Measurements from ENCODE around the gene GRIA2. TPM values are rescaled to one million over a fixed set of nuclear protein-coding genes. Genes with fewer than 3 reads are reported as not detected.
"Not testable (repeated sequence)": the region's sequence is repeated elsewhere in the genome, so short reads cannot be mapped to it uniquely, and the experiment has no call there.

The GRIA2 gene
- total RNA-seq, 1 donor from 2014 or later, result 0.05 TPM

DNA sequence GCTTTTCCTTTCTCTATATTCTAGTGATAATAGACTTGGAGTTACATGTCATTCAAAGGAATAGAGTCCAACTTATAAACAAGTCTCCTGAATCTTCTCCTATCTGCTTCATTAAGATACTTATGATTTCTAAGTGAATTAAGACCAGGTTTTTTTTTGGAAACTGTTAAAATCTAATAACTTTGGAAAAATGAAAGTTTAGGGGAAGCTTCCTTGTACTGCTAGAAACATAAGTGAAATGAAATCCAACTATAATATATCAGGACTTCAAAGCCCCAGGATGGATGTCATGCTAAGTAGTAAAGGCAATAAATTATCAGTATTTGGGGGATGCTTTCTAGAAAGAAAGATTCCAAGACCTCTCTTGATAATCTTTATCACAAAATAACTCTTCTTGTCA, 24.8 kb downstream of the GRIA2 start:
- intact Hi-C loops (cut with DNase I), result no loop called here
- DNase-seq (ENCODE audit: low spot score), result no peak

DNA sequence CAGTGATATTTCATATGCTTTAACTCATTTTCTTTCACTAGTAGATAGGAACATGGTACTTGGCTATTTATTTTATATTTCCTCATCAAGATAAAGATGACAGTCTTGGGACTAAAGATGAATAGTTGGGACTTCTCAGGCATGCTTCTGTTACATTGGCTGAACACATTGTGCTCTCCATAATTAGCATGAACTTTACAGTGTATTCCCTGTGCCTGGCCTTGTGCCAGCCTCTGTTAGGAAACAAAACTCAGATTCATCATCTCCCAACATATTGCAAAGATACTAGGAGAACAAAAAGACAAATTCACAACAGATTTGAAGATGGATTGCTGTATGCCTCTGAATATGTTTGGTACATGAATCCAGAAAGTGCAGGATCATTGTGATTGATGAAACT, 26.4 kb downstream of the GRIA2 start:
- no peak for DNase-seq (ENCODE audit: low spot score)
- intact Hi-C loops (cut with DNase I), result no loop called here

DNA sequence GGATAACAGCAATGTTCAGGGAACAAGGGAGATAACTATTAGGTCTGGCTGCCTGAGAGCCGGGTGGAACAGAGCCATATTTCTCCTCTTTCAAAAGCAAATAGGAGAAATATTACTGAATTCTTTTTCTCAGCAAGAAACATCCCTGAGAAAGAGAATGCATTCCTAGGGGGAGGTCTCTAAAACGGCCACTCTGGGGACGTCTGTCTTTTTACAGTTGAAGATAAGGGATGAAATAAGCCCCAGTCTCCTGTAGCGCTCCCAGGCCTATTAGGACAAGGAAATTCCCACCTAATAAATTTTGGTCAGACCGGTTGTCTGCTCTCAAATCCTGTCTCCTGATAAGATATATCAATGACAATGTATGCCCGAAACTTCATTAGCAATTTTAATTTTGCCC, 37.6 kb downstream of the GRIA2 start:
- DNase-seq (ENCODE audit: low spot score); intact Hi-C loops (cut with DNase I): not testable (repeated sequence)

DNA sequence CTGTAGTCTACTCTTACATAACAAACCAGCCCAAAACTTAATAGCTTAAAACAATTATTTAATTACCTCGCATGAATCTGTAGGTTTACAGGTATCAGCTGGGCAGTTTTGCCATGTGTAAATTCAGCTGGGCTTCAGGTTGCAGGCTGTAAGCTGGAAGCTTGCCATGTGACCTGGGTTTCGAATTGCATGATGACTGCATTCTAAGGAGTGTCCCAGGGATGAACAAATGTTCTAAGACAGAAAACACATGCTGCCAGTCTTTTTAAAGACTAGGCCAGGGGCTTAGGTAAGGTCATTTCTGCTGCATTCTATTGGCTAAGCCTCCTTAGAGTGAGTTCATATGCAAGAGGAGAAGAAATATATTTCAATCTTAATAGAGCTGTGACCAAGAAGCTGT, 44.8 kb downstream of the GRIA2 start:
- intact Hi-C loops (cut with DNase I), result no loop called here
- DNase-seq (ENCODE audit: low spot score), result no peak

DNA sequence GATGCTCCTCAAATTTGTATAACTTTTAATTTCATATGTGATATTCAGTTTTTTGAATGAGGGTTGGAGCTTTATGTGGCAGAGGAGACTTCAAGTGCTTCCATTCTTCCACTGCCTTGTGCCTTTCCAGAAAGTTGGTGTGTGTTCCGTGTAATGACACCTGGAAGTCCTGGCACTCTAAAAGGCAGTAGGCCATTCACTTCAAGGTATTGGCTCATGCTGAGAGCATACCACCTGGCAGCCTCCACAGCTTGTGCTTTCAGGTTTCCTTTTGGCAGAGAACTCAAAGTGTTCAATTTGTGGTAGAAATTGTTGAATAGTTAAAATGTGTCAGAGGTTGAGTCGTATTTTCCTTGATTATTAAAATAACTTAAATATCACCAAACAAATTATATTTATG, 49.6 kb downstream of the GRIA2 start:
- DNase-seq (ENCODE audit: low spot score), result no peak
- intact Hi-C loops (cut with DNase I), result no loop called here

DNA sequence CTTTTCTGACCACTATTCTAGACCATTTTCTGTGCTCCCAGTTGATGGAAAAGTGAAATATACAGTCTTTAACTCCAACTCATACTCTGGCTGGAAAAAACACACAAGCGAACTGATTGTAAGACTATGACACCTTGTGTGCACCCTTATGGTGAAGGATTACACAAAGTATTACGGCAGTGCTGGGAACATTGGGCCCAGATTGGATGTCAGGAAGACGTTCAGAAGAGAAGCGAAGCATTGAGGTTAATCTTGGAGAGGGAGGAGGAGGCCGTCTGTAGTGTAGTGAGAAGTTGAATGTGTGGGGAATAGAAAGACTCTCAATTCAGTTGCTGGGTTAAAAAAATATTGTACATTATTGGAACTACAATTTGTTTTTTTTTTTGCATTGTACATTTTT, 50.0 kb downstream of the GRIA2 start:
- no peak for DNase-seq (ENCODE audit: low spot score)
- intact Hi-C loops (cut with DNase I), result no loop called here

DNA sequence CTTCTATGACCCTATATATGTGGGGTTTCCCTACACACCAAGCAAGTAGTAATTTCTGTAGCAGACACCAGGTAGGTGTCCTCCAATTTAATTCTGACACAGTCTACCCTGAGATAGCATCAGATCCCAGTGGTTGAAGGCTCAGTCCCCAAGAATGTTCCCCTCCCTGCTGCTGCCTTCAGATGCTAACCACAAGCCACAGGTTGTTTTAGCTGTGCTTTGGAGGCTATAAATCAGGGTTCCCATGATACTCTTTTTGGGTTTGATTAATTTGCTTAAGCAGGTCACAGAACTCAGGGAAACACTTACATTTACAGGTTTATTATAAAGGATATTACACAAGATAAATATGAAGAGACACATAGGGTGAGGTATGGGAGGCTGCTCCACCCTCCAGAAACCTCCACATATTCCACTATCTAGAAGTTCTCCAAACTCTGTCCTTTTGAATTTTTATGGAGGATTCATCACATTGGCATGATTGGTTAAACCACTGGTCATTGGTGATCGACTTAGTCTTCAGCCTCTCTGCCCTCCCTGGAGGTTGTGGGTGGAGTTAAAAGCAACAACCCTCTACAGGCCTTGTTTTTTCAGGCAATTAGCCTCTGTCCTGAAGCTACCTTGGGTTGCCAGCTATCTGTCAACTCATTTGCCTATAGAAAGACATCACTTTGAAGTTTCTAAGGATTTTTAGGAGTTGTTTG, 50.8 kb downstream of the GRIA2 start:
- no peak for DNase-seq (ENCODE audit: low spot score)
- intact Hi-C loops (cut with DNase I), result no loop called here

DNA sequence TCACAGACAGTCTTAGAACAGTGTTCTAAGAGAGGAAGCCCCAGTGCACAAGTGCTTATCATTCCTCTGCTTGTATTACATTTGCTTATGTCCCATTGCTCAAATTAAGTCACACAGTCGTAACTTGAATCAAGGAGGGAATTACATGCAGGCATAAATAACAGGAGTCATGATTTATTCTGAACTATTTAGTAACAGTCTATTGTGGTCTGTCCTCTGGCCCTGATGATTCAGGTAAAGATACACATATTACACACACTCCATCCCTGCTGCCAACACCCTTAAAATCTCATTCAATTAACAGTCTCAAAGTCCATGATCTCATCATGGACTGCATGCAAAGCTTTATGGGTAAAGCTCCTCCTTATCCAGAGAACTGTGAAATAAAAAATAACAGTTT, 60.1 kb downstream of the GRIA2 start:
- intact Hi-C loops (cut with DNase I), result no loop called here

DNA sequence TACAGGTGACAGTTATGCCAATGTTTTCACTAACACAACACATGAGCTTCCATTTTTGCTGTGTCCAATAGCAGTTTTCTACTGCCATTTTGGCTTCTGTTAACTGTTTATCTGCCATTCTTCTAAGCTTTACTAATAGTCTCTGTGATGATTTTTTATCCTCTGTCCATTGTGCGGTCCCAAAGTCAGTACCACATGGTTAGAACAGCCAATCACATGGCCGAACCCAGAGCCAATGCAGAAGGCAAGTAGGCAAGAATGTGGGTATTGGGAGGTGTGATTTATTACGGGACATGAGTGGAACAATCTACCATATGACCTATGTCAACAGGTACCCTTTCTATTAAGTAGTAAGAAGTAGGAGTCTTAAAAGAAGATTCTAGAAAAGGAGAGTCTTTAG, 61.5 kb downstream of the GRIA2 start:
- intact Hi-C loops (cut with DNase I), result no loop called here
- no peak for DNase-seq (ENCODE audit: low spot score)

More for the DNA sequence above, 60.1 kb downstream of the GRIA2 start:
- DNase-seq (ENCODE audit: low spot score), result no peak

DNA sequence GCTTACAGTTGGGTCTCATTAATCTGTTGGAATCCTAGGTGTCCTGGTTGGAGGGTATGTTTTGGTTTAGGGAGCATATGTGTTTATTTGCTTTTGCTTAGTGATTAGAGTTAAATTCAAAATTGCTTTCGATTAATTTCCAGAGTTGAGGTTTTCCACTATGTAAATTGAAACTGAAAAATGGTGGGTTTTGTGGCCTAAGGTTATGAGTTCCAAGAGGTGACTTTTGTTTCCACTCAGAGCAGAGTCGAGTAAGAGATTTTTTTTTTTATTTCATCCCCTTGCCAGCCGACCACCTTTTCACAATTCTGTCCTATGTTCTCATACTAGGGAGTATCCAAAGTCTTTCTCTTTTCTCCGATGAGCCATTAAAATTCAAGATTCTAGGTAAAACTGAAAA, 66.9 kb downstream of the GRIA2 start:
- DNase-seq (ENCODE audit: low spot score), result no peak
- intact Hi-C loops (cut with DNase I), result no loop called here

DNA sequence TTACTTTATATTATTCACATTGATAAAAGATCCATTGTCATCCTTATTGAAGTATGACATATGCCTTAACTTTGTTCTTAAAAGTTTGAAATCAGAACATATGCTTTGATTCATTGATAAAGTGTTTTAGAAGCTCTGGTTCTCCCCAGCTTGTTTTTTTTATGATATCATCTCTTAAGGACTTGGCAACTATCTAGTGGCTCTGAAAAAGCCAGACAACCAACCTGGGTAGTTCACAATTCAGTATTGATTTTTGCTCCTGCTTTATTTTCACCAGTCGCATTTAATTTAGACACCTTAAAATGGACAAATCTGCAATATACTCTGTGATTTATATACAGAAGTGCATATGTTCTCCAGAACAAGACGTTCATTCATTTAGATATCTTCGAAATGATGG, 70.1 kb downstream of the GRIA2 start:
- no peak for DNase-seq (ENCODE audit: low spot score)
- intact Hi-C loops (cut with DNase I), result no loop called here

DNA sequence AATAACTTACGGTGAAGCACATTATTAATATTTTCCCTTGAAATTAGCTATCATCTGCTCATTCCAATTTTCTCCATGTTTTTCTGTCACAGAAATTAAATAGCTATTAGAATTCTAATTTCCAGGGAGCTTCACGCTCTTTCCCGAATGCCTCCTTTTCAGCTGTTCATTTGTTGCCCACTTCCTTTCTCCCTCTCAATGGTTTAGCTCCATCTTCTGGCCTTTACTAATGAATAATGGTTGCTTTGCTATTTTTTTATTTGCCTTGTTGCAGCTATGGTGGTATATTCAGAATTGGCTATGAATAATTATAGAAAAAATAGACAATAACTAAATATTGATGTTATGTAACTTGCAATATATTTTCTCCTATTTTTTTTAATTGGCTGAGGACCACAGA, 70.5 kb downstream of the GRIA2 start:
- intact Hi-C loops (cut with DNase I), result no loop called here
- no peak for DNase-seq (ENCODE audit: low spot score)

DNA sequence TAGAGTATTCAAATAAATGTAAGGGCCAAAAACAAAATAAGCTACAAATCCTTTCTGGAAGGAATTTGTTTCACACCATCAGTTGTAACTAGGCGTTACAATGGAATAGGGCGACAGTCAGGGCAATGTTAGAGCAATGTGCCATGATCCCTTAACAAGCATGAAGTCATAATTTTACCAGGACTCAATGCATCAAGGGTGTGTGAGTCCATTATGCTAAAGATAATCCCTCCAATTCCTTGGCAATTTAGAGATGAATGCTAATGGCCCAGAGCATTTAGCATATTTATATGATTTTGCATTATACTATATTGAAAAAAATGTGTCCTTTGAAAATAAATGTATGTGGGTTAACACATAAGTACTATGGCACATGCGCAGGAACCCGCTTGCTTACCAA, 73.1 kb downstream of the GRIA2 start:
- intact Hi-C loops (cut with DNase I), result no loop called here

DNA sequence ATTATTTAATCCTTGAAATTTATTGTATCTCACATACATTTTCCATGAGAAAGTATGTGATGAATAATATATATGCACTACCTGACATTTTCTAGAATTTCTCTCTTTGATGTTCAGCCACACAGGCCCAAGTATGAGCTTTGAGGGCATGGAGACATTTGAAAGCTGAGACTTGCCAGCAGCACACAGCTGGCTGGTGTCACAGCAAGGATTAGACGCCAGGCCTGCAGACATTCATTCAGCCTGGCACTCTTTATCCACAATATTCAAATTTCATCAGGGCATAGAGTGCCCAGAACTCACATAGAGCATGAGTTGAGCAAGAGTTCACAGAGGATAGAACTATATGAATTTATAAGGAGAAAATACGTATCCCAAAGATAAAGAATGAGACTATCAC, 74.0 kb downstream of the GRIA2 start:
- DNase-seq (ENCODE audit: low spot score), result no peak

More for the DNA sequence above, 73.1 kb downstream of the GRIA2 start:
- no peak for DNase-seq (ENCODE audit: low spot score)

DNA sequence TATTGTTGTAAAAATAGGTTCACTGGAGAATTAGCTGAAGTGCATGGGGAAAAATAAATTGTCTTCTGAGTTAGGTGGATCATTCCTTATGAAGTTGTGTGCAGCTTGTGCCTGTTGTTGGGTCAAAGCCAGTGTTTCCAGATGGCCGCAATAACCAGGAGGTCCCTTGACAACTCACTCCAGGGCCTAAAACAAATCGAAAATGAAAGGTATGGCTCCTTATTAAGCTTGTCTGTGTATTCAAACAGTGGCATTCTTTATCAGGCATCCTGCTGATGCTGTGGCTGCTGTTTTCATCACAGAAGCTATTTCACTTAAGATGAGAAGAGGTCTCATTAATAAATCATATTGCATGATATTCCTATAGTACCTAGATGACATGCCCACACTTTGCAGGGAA, 80.2 kb downstream of the GRIA2 start:
- no peak for DNase-seq (ENCODE audit: low spot score)
- intact Hi-C loops (cut with DNase I), result no loop called here

More for the DNA sequence above, 74.0 kb downstream of the GRIA2 start:
- intact Hi-C loops (cut with DNase I), result no loop called here

DNA sequence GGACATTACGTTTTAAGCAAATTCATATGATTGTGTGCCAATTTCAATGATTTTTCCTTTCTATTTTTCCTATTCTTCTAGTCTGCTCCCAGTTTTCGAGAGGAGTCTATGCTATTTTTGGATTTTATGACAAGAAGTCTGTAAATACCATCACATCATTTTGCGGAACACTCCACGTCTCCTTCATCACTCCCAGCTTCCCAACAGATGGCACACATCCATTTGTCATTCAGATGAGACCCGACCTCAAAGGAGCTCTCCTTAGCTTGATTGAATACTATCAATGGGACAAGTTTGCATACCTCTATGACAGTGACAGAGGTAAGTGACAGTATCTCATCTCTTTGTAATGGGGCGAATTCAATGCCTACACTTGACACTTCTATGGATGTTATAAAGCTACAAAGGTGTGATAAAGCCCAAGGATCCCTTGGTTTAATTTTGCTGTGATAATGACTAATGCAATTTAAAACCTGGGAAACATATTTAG, 83.0 kb downstream of the GRIA2 start:
- no peak for DNase-seq (ENCODE audit: low spot score)
- intact Hi-C loops (cut with DNase I), result no loop called here

DNA sequence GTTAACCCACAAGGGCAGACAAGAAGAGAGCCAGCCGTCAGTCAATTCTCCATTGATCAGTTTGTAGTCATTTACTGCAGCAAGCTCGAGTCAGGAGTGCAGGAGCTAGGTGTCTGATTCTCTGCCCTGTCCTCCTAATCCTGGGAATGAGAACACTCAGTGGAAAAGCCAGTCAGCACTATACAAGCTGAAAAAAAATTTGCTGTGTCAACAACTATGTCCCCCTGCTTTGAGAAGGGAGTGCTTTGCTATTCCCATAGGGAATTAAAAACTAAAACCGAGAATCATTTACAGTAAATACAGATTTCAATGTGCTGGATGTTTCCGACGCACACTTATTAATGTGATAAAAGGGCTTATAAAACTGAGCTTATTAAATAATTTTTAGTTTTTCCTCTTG, 84.2 kb downstream of the GRIA2 start:
- intact Hi-C loops (cut with DNase I), result no loop called here
- no peak for DNase-seq (ENCODE audit: low spot score)

DNA sequence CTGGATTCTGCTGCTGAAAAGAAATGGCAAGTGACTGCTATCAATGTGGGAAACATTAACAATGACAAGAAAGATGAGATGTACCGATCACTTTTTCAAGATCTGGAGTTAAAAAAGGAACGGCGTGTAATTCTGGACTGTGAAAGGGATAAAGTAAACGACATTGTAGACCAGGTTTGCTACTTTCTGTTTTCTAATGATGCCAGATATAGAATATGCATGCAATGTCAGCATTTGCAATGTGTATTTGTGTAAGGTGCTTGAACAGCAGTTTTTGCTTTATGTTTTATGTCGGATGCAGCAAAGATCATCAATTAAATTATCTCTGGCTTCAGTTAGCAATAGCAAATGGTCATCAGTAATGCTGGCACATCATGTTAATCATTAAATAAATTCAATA, 92.2 kb downstream of the GRIA2 start:
- DNase-seq (ENCODE audit: low spot score), result no peak
- intact Hi-C loops (cut with DNase I), result no loop called here

DNA sequence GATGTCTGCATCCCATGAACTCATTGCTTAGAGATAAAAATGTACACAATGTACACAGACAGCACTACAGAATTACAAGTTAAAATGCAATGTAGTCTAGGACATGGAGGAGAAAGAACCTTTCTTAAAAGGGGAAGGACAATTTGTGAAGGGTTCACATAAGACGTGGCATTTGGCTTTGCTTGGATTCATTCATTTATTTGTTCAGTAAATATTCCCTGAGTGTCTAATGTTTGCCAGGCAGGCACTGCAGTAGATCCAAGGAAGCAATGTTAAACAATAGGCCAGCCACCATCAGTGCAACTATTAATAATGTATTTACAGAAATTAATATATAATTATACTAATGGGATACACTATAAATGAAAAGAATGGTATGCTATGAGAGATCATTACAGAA, 94.4 kb downstream of the GRIA2 start:
- DNase-seq (ENCODE audit: low spot score), result no peak
- intact Hi-C loops (cut with DNase I), result no loop called here

DNA sequence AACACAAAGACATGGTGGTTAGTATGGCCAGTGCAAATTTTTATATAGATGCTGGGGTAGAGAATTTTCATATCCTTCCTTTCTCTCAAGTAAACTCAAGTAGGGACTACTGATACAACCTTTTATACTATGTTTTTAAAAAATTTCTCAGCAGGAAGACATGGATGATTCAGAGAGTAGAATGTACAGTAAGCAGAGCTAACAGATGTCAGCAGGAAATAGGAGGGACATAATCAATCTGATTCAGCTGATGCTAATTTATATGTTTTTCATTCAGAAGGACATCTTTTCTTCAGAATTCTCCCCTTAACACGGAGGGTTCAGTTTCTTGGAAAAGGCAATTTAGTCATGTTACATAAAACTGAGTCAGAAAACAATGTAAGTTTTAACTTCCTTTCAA, 95.4 kb downstream of the GRIA2 start:
- intact Hi-C loops (cut with DNase I), result no loop called here
- no peak for DNase-seq (ENCODE audit: low spot score)

DNA sequence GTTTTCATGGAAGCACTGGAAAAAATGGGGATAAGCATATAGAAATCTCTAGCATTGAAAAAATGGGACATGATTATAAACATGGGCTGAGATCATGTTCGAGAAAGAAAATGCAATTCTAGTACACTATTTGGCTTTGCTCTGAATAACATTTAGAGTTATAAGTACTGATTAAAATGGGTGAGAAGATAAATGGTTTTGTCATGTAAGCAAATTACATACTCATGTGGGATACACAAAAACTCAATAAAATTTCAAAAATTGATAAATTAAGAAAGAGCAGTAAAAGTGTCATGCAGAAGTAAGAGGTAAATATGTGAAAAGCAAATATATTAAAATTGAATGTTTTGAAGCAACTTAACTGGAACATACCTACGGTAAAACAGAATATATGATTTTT, 99.6 kb downstream of the GRIA2 start:
- DNase-seq (ENCODE audit: low spot score), result no peak
- intact Hi-C loops (cut with DNase I), result no loop called here

DNA sequence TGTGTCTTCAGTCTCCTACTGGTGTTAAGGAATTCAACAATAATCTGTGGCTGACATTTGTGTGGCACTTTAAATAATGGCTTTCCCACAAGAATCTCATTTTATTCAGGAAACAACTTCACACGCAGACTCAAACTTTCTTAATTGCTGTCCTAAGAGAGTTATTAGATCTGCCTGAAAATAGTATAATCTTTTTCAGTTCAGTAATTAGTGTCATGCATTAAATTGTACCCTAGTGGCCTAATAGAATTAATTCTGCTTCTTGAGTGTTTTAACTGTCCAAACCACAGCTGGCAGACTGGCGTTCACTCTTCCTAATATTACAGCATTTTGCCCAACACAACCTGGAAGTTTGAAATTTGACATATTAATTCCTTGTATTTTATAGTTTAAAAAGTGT, 107.1 kb downstream of the GRIA2 start:
- intact Hi-C loops (cut with DNase I), result no loop called here
- DNase-seq (ENCODE audit: low spot score), result no peak
